GM12878 (cell line): Measurements from ENCODE around the gene FAM177B. TPM values are rescaled to one million over a fixed set of nuclear protein-coding genes. Genes with fewer than 3 reads are reported as not detected.
A peak's percentile ranks its signal among the peaks of the same experiment; 100 is the strongest.

Experiments used
- ATAC-seq: fragments of 200-7000 bp; cut with Tn5 transposase; 3 replicates; pipeline ENCODE4 v1.9.1; 2020; ENCODE audit warnings: mild to moderate bottlenecking, moderate library complexity
- BruUV-seq: library from RNA; stranded (reverse); fragments of 400-500 nt; replicated peaks from 2 replicates; lab custom pipeline; 2021; lab: Mats Ljungman, UMichigan
- CTCF ChIA-PET: fragments of 300-600 bp; sonication (Branson Sonifier 250); formaldehyde crosslinking; extraction: SDS; loops from one replicate; lab custom pipeline; 2021; ENCODE audit warnings: inconsistent platforms; lab: Yijun Ruan, JAX
- POLR2A ChIA-PET: fragments of 350-600 bp; formaldehyde crosslinking; extraction: SDS; loops from one replicate; lab custom pipeline; 2021; ENCODE audit warnings: inconsistent platforms; lab: Charles Lee
- RAD21 ChIA-PET: fragments of 300-600 bp; sonication (Branson Sonifier 250); formaldehyde crosslinking; loops from one replicate; lab custom pipeline; 2023; ENCODE audit warnings: antibody characterized with exemption; ENCODE audit not compliant: unreplicated experiment; lab: Charles Lee
- SMC1A ChIA-PET: fragments of 300-600 bp; sonication (Branson Sonifier 250); formaldehyde crosslinking; loops from one replicate; lab custom pipeline; 2023; ENCODE audit not compliant: unreplicated experiment, uncharacterized antibody; lab: Charles Lee
- DNase-seq: peaks from one replicate; pipeline ENCODE4 v3.0.0-alpha.2; 2011; ENCODE audit warnings: low read depth, low spot score
- FAIRE-seq: peaks from 3 replicates; lab custom pipeline; 2011; peaks lifted over from hg19 to GRCh38; lab: Jason Lieb, UNC
- H2AFZ ChIP-seq: 2 replicates; pipeline ENCODE4 v1.6.0; 2011; ENCODE audit warnings: low read depth, low read length, control low read depth; ENCODE audit not compliant: control insufficient read depth
- H3K27ac ChIP-seq: 2 replicates; pipeline ENCODE4 v1.5.1; 2011; ENCODE audit warnings: control low read depth; ENCODE audit not compliant: control insufficient read depth, insufficient read depth
- H3K27me3 ChIP-seq, 2 experiments: replicated peaks in 1 of 2; 2 replicates each; pipeline versions ENCODE4 v1.6.0 to v1.6.1; 2011; ENCODE audit warnings: low read length in 1 of 2; ENCODE audit not compliant: control insufficient read depth in 2 of 2, insufficient read depth in 2 of 2
- H3K36me3 ChIP-seq, 2 experiments: 2 replicates each; pipeline ENCODE4 v1.5.1; 2011; ENCODE audit warnings: low read length in 1 of 2; ENCODE audit not compliant: control insufficient read depth in 2 of 2, insufficient read depth in 2 of 2
- H3K4me1 ChIP-seq: 2 replicates; pipeline ENCODE4 v1.6.1; 2011; ENCODE audit warnings: mild to moderate bottlenecking, low read length, moderate library complexity, mixed read lengths; ENCODE audit not compliant: control insufficient read depth, insufficient read depth
- H3K4me2 ChIP-seq: 2 replicates; pipeline ENCODE4 v1.6.0; 2011; ENCODE audit warnings: control low read depth; ENCODE audit not compliant: control insufficient read depth, insufficient read depth
- H3K4me3 ChIP-seq: fragments of 200-600 bp; sonication (generic); 2 replicates; pipeline ENCODE4 v1.5.1; 2016
- H3K79me2 ChIP-seq: 2 replicates; pipeline ENCODE4 v1.6.0; 2011; ENCODE audit warnings: low read length; ENCODE audit not compliant: control insufficient read depth, insufficient read depth
- H3K9ac ChIP-seq: 2 replicates; pipeline ENCODE4 v1.8.0; 2011; ENCODE audit warnings: low read length, control low read depth, mixed read lengths; ENCODE audit not compliant: control insufficient read depth, insufficient read depth
- H3K9me3 ChIP-seq: replicated peaks from 3 replicates; pipeline ENCODE4 v1.5.1; 2011; ENCODE audit warnings: mild to moderate bottlenecking, low read length; ENCODE audit not compliant: control insufficient read depth, insufficient read depth
- H4K20me1 ChIP-seq: 2 replicates; pipeline ENCODE4 v1.6.0; 2011; ENCODE audit not compliant: control insufficient read depth, insufficient read depth
- EZH2 ChIP-seq: IDR thresholded peaks from 2 replicates; pipeline ENCODE4 v1.6.1; 2012; ENCODE audit warnings: low read depth, mild to moderate bottlenecking, control low read depth, inconsistent platforms, low read length, borderline replicate concordance; ENCODE audit not compliant: control insufficient read depth
- GABPA ChIP-seq: IDR thresholded peaks from 2 replicates; pipeline ENCODE4 v1.6.1; 2014; ENCODE audit warnings: antibody characterized with exemption, low read depth, mild to moderate bottlenecking, inconsistent platforms
- HDGF ChIP-seq: fragments of 450-650 bp; IDR thresholded peaks from 2 replicates; pipeline ENCODE4 v1.6.1; 2016; ENCODE audit warnings: antibody characterized with exemption
- MYB ChIP-seq: fragments of 150-350 bp; IDR thresholded peaks from 2 replicates; pipeline ENCODE4 v1.6.1; 2014; ENCODE audit warnings: mild to moderate bottlenecking, low read depth, low read length, borderline replicate concordance
- NFYB ChIP-seq: IDR thresholded peaks from 2 replicates; pipeline ENCODE4 v1.6.1; 2011; ENCODE audit warnings: low read depth, mild to moderate bottlenecking, low read length, improper control_type of control experiment, moderate library complexity; ENCODE audit not compliant: insufficient read depth
- POLR2AphosphoS2 ChIP-seq: IDR thresholded peaks from 2 replicates; pipeline ENCODE4 v1.6.1; 2011; ENCODE audit warnings: low read depth, mild to moderate bottlenecking, low read length, improper control_type of control experiment, moderate library complexity
- RAD21 ChIP-seq: IDR thresholded peaks from 2 replicates; pipeline ENCODE4 v1.6.1; 2011; ENCODE audit warnings: mild to moderate bottlenecking, low read depth, low read length, moderate library complexity; ENCODE audit not compliant: insufficient read depth
- RFX5 ChIP-seq: IDR thresholded peaks from 2 replicates; pipeline ENCODE4 v1.6.1; 2011; ENCODE audit warnings: low read depth, low read length, improper control_type of control experiment
- SIN3A ChIP-seq: IDR thresholded peaks from 2 replicates; pipeline ENCODE4 v1.6.1; 2012; ENCODE audit warnings: low read depth, low read length, improper control_type of control experiment
- SMC3 ChIP-seq: IDR thresholded peaks from 2 replicates; pipeline ENCODE4 v1.6.1; 2011; ENCODE audit warnings: low read length, improper control_type of control experiment, borderline replicate concordance
- SP1 ChIP-seq: IDR thresholded peaks from one replicate; pipeline ENCODE4 v1.6.1; 2011; ENCODE audit warnings: low read depth, low read length
- WGBS: methylation state at CpG from one replicate; pipeline ENCODE4 v1.1.6; 2016; ENCODE audit warnings: low lambda C conversion rate; ENCODE audit not compliant: insufficient replicate concordance, insufficient coverage; ENCODE audit errors: missing lambda C conversion rate; 5-methylcytosine and 5-hydroxymethylcytosine counted together
- in situ Hi-C: fragments of 300-500 bp; cut with MboI; formaldehyde crosslinking; loops from 9 replicates; pipeline ENCODE4 v1.14.3; 2018; ENCODE audit warnings: mixed read lengths
- intact Hi-C: fragments of 100-400 bp; cut with micrococcal nuclease; formaldehyde crosslinking; loops from one replicate; pipeline ENCODE4 v1.14.2; 2022; ENCODE audit not compliant: unreplicated experiment
- polyA plus RNA-seq, 11 experiments: library from polyadenylated mRNA; depleted of rRNA in 4 of 11; unstranded in 6 of 11; stranded (reverse) in 5 of 11; fragments of >200 nt; fragmentation: Nextera tagmentation in 4 of 11; fragmentation: Illumina TruSeq in 1 of 11; extraction: Ambion mirVana in 4 of 11; extraction: Trizol in 1 of 11; gene quantifications; 1 replicate in 1 of 11; 2 replicates in 10 of 11; pipeline versions ENCODE4 v1.2.1 to v1.2.3, GENCODE V29; 2011 to 2016; ENCODE audit warnings: inconsistent platforms in 2 of 11, missing spikeins in 2 of 11, low read depth in 1 of 11
- total RNA-seq, 4 experiments: library from RNA; depleted of rRNA in 3 of 4; stranded (reverse); fragments of >200 nt in 3 of 4; fragmentation: Illumina TruSeq in 1 of 4; extraction: Trizol in 1 of 4; gene quantifications; 2 replicates each; pipeline versions ENCODE4 v1.2.1 to v1.2.3, GENCODE V29; 2013 to 2021
- TF ChIP-seq, protein P1 (sequence below): IDR thresholded peaks from 2 replicates; pipeline ENCODE4 v1.6.1; 2011; ENCODE audit warnings: borderline replicate concordance, low read depth, mild to moderate bottlenecking, moderate library complexity, low read length; ENCODE audit not compliant: insufficient read depth, poor library complexity, severe bottlenecking
- TF ChIP-seq, protein P2 (sequence below), 3 experiments: IDR thresholded peaks in 2 of 3; conservative IDR thresholded peaks in 1 of 3; 2 replicates each; pipeline ENCODE4 v1.5.1; 2011; ENCODE audit warnings: low read depth in 3 of 3, low read length in 3 of 3, mild to moderate bottlenecking in 3 of 3, control low read depth in 2 of 3, moderate library complexity in 2 of 3, inconsistent platforms in 1 of 3, mixed read lengths in 1 of 3; ENCODE audit not compliant: control insufficient read depth in 2 of 3, insufficient read depth in 1 of 3; ENCODE audit errors: extremely low read depth in 1 of 3
- TF ChIP-seq, protein P3 (sequence below): fragments of 450-650 bp; IDR thresholded peaks from 2 replicates; pipeline ENCODE4 v1.6.1; 2016; ENCODE audit warnings: mild to moderate bottlenecking
- TF ChIP-seq, protein P4 (sequence below): IDR thresholded peaks from 2 replicates; pipeline ENCODE4 v1.6.1; 2012; ENCODE audit warnings: low read depth, low read length, improper control_type of control experiment

Gene FAM177B
- total and polyA plus RNA-seq, 10 of the 15 experiments (the other 5 are each of a cell fraction or from before 2014, with no cell fraction given) = 0.06 TPM; not detected in 9

DNA sequence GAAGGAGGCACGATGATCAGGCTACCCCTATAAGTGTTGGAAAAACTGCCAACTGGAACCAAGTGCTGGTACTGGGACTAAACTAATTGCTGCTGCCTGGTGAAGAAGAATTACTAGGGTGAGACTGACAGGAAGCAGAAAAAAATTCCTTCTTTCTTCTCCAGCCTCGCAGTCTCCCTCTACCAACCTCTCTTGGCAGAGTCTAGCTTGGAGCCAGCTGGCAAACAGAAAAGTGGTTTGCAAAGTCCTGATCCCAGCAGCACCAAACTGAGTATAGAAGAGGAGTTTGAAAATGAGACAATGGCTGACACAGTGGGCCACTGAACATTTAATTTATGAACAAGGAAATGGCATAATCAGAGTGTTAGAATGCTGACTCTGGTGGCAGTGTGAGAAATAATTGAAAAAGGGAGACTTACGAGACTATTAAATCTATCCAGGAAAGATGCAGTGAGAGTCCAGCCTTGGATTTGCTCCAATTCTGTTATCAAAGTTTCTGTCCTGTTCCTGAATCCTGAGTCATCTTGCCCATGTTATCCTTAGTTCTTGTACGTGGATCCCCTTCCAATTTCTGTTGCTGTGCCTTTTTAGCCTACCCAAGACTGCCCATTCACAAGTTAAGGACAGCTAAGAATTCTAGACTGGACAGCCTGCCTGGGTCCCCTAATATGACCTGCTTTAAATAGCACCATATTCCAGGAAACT lies 54.2 kb downstream of the FAM177B start (continued):
- TF ChIP-seq, protein P1, sequence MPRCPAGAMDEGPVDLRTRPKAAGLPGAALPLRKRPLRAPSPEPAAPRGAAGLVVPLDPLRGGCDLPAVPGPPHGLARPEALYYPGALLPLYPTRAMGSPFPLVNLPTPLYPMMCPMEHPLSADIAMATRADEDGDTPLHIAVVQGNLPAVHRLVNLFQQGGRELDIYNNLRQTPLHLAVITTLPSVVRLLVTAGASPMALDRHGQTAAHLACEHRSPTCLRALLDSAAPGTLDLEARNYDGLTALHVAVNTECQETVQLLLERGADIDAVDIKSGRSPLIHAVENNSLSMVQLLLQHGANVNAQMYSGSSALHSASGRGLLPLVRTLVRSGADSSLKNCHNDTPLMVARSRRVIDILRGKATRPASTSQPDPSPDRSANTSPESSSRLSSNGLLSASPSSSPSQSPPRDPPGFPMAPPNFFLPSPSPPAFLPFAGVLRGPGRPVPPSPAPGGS = no peak

DNA sequence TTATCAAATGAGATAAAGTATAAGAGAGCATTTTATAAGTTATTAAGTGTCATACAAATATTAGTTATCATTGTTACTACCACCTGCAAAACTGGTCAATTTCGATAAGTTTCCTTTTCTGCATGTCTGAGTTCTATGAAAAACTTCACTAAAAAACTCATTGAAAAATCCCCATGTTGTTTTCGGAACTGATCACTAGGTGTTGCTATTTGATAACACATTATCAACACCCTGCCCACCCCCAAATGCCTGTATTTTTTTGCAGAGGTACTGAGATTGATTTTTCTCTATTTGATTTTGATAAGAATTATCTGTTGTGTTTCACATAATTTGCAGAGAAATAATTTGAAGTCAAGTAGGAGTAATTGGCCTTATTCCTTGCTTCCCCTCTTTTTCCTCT lies 55.7 kb downstream of the FAM177B start:
- H3K27me3 ChIP-seq = no peaks in the 10 kb centered on the region; a peak in 1 of 4 replicates
- H3K4me1 ChIP-seq = no peaks in the 10 kb centered on the region
- H3K9me3 ChIP-seq = peaks cover 7% of the 10 kb centered on the region
- H2AFZ ChIP-seq = no peak overlapping the region
- in situ Hi-C loops (no loop called here), intact Hi-C loops (loop anchor here (1.0 to 5.0 kb wide), 3 partner anchors 289 to 450 kb away; no protein-coding TSS in a partner anchor)
- 19% methylated on average over 2 of the region's 2 CpGs for WGBS
- SMC1A ChIA-PET = interaction anchor here (1.2 to 1.7 kb wide), 4 partner anchors 20 to 341 kb away, joined by 3 to 6 read pairs (median 6); no protein-coding TSS in a partner anchor
- no peak overlapping the region for H3K4me2 ChIP-seq
- no peak overlapping the region for H3K4me3 ChIP-seq
- no peak for FAIRE-seq
- ATAC-seq = 0 out of 3 replicates have a peak, but pooled peaks have one; percentile 29
- POLR2A ChIA-PET = no interaction called here
- no peaks in the 10 kb centered on the region for H4K20me1 ChIP-seq
- no peak overlapping the region for H3K27ac ChIP-seq
- DNase-seq = no peak
- no peaks in the 10 kb centered on the region for H3K36me3 ChIP-seq
- CTCF ChIA-PET = interaction anchor here (0.9 to 1.5 kb wide), 4 partner anchors 139 to 331 kb away, joined by 3 to 11 read pairs (median 8); no protein-coding TSS in a partner anchor
- no peaks in the 10 kb centered on the region for H3K79me2 ChIP-seq
- BruUV-seq = no TSS peak
- H3K9ac ChIP-seq = no peak overlapping the region
- RAD21 ChIA-PET = interaction anchor here (0.8 to 1.1 kb wide), 2 partner anchors 20 to 297 kb away, joined by 3 to 4 read pairs; no protein-coding TSS in a partner anchor
- no peak for TF ChIP-seq HDGF
- TF ChIP-seq, protein P2, sequence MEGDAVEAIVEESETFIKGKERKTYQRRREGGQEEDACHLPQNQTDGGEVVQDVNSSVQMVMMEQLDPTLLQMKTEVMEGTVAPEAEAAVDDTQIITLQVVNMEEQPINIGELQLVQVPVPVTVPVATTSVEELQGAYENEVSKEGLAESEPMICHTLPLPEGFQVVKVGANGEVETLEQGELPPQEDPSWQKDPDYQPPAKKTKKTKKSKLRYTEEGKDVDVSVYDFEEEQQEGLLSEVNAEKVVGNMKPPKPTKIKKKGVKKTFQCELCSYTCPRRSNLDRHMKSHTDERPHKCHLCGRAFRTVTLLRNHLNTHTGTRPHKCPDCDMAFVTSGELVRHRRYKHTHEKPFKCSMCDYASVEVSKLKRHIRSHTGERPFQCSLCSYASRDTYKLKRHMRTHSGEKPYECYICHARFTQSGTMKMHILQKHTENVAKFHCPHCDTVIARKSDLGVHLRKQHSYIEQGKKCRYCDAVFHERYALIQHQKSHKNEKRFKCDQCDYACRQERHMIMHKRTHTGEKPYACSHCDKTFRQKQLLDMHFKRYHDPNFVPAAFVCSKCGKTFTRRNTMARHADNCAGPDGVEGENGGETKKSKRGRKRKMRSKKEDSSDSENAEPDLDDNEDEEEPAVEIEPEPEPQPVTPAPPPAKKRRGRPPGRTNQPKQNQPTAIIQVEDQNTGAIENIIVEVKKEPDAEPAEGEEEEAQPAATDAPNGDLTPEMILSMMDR (IDR thresholded peaks at IDR 0.05 in 2 of 3, conservative IDR thresholded peaks at IDR 0.05 in 1 of 3; ENCODE audit: control insufficient read depth in 2 of 3, extremely low read depth in 1 of 3, insufficient read depth in 1 of 3, low read depth in 3 of 3, low read length in 3 of 3) = peak; percentile 19 to 51 (median 32); a peak in 3 of 6 replicates
- no peak for TF ChIP-seq SP1
- no peak for TF ChIP-seq NFYB
- no peak for TF ChIP-seq MYB
- TF ChIP-seq, protein P3, sequence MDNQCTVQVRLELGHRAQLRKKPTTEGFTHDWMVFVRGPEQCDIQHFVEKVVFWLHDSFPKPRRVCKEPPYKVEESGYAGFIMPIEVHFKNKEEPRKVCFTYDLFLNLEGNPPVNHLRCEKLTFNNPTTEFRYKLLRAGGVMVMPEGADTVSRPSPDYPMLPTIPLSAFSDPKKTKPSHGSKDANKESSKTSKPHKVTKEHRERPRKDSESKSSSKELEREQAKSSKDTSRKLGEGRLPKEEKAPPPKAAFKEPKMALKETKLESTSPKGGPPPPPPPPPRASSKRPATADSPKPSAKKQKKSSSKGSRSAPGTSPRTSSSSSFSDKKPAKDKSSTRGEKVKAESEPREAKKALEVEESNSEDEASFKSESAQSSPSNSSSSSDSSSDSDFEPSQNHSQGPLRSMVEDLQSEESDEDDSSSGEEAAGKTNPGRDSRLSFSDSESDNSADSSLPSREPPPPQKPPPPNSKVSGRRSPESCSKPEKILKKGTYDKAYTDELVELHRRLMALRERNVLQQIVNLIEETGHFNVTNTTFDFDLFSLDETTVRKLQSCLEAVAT = no peak
- peak; percentile 74; the same call in 1 of the 2 replicates for TF ChIP-seq SMC3
- peak; percentile 75 for TF ChIP-seq RAD21
- no peak for TF ChIP-seq RFX5
- no peak for TF ChIP-seq EZH2
- TF ChIP-seq SIN3A = no peak
- no peak for TF ChIP-seq GABPA
- TF ChIP-seq, protein P4, sequence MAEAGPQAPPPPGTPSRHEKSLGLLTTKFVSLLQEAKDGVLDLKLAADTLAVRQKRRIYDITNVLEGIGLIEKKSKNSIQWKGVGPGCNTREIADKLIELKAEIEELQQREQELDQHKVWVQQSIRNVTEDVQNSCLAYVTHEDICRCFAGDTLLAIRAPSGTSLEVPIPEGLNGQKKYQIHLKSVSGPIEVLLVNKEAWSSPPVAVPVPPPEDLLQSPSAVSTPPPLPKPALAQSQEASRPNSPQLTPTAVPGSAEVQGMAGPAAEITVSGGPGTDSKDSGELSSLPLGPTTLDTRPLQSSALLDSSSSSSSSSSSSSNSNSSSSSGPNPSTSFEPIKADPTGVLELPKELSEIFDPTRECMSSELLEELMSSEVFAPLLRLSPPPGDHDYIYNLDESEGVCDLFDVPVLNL = no peak
- no peak for TF ChIP-seq POLR2AphosphoS2
